PFSK-1 (cell line): ENCODE data around the gene SCN1B.

Source experiments
- FOXP2 ChIP-seq: optimal IDR thresholded peaks from 2 replicates; pipeline ENCODE3; 2011; ENCODE audit warnings: borderline replicate concordance, control low read depth, inconsistent platforms; ENCODE audit not compliant: insufficient read depth; ENCODE audit errors: extremely low read length, extremely low read depth
- POLR2AphosphoS5 ChIP-seq: IDR thresholded peaks from 2 replicates; pipeline ENCODE4 v1.6.1; 2012; ENCODE audit warnings: low read depth, mild to moderate bottlenecking, control low read depth, low read length, moderate library complexity
- REST ChIP-seq, 2 experiments: IDR thresholded peaks; 2 replicates each; pipeline versions ENCODE4 v1.6.1 to v1.8.0; 2011 to 2012; ENCODE audit warnings: low read depth in 2 of 2, low read length in 2 of 2, control low read depth in 1 of 2, inconsistent platforms in 1 of 2, mild to moderate bottlenecking in 1 of 2, moderate library complexity in 1 of 2; ENCODE audit not compliant: insufficient read depth in 1 of 2
- SIN3A ChIP-seq: IDR thresholded peaks from 2 replicates; pipeline ENCODE4 v1.6.1; 2012; ENCODE audit warnings: mild to moderate bottlenecking, low read length, moderate library complexity, borderline replicate concordance; ENCODE audit not compliant: insufficient read depth
- TAF1 ChIP-seq: IDR thresholded peaks from 2 replicates; pipeline ENCODE4 v1.6.1; 2012; ENCODE audit warnings: low read length, control low read depth, borderline replicate concordance; ENCODE audit not compliant: insufficient read depth

- no peak for TF ChIP-seq TAF1
- no peak for TF ChIP-seq SIN3A
- no peak for TF ChIP-seq REST (IDR thresholded peaks at IDR 0.05; ENCODE audit: insufficient read depth in 1 of 2, low read depth in 2 of 2, low read length in 2 of 2)
- no peak for TF ChIP-seq POLR2AphosphoS5
- TF ChIP-seq FOXP2, result no peak
These were observed 35.4 kb upstream of the SCN1B start for GRCh38 chr19:34994643-34995541.
